ENCODE measurements around the gene SAMD4A.

SAMD4A gene

GRCh38 chr14:54724676-54725325 lies 157.9 kb downstream of the SAMD4A start:
- Histone ChIP-seq H3K4me3 (replicated peaks; ENCODE audit: low read depth, low read length) (no peak overlapping the region), H3K27me3 (replicated peaks; ENCODE audit: control insufficient read depth, insufficient read depth, low read length) (no peaks in the 10 kb centered on the region), H3K36me3 (ENCODE audit: control insufficient read depth, insufficient read depth, low read length) (no peaks in the 10 kb centered on the region)
- no peak for DNase-seq (ENCODE audit: extremely low read depth, insufficient read length)
- no peak for TF ChIP-seq CTCF (IDR thresholded peaks at IDR 0.05; ENCODE audit: insufficient read depth, low read length, poor library complexity, severe bottlenecking)

- Histone ChIP-seq H3K36me3 (ENCODE audit: control insufficient read depth, insufficient read depth, low read length) (no peaks in the 10 kb centered on the region), H3K4me3 (replicated peaks; ENCODE audit: low read depth, low read length) (no peak overlapping the region), H3K27me3 (replicated peaks; ENCODE audit: control insufficient read depth, insufficient read depth, low read length) (no peaks in the 10 kb centered on the region)
- DNase-seq (ENCODE audit: extremely low read depth, insufficient read length): no peak
- TF ChIP-seq CTCF (IDR thresholded peaks at IDR 0.05; ENCODE audit: insufficient read depth, low read length, poor library complexity, severe bottlenecking): no peak
These were observed 159.1 kb downstream of the SAMD4A start for GRCh38 chr14:54725998-54726397.

- no peak for TF ChIP-seq CTCF (IDR thresholded peaks at IDR 0.05; ENCODE audit: insufficient read depth, low read length, poor library complexity, severe bottlenecking)
These were observed 161.0 kb downstream of the SAMD4A start for GRCh38 chr14:54727929-54728328.

GRCh38 chr14:54728700-54729527 lies 162.0 kb downstream of the SAMD4A start:
- no peaks in the 10 kb centered on the region for H3K27me3 ChIP-seq (replicated peaks; ENCODE audit: control insufficient read depth, insufficient read depth, low read length)
- DNase-seq (ENCODE audit: extremely low read depth, insufficient read length): no peak
- H3K36me3 ChIP-seq (ENCODE audit: control insufficient read depth, insufficient read depth, low read length): no peaks in the 10 kb centered on the region
- TF ChIP-seq CTCF (IDR thresholded peaks at IDR 0.05; ENCODE audit: insufficient read depth, low read length, poor library complexity, severe bottlenecking): no peak
- no peak overlapping the region for H3K4me3 ChIP-seq (replicated peaks; ENCODE audit: low read depth, low read length)

More at GRCh38 chr14:54727929-54728328, 161.0 kb downstream of the SAMD4A start:
- Histone ChIP-seq H3K36me3 (ENCODE audit: control insufficient read depth, insufficient read depth, low read length) (no peaks in the 10 kb centered on the region), H3K4me3 (replicated peaks; ENCODE audit: low read depth, low read length) (no peak overlapping the region), H3K27me3 (replicated peaks; ENCODE audit: control insufficient read depth, insufficient read depth, low read length) (no peaks in the 10 kb centered on the region)
- DNase-seq (ENCODE audit: extremely low read depth, insufficient read length): no peak

GRCh38 chr14:54730156-54730961 lies 163.4 kb downstream of the SAMD4A start:
- peak; percentile 74 for DNase-seq (ENCODE audit: extremely low read depth, insufficient read length)
- Histone ChIP-seq H3K4me3 (replicated peaks; ENCODE audit: low read depth, low read length) (peak overlapping the region; percentile 15; the same call in 1 of the 2 replicates), H3K27me3 (replicated peaks; ENCODE audit: control insufficient read depth, insufficient read depth, low read length) (no peaks in the 10 kb centered on the region), H3K36me3 (ENCODE audit: control insufficient read depth, insufficient read depth, low read length) (no peaks in the 10 kb centered on the region)
- no peak for TF ChIP-seq CTCF (IDR thresholded peaks at IDR 0.05; ENCODE audit: insufficient read depth, low read length, poor library complexity, severe bottlenecking)

Data from GM06990 (cell line).